ENCODE measurements around the gene ARHGEF16. TPM values are rescaled to one million over a fixed set of nuclear protein-coding genes. Genes with fewer than 3 reads are reported as not detected.

Gene ARHGEF16
- total RNA-seq, 2 experiments from 2014 or later, result 0.11 to 0.22 TPM

GRCh38 chr1:3440300-3440681 is 14.2 kb upstream of the ARHGEF16 start:
- Histone ChIP-seq H3K27me3 (ENCODE audit: control insufficient read depth in 1 of 2, insufficient read depth in 2 of 2, low read length in 2 of 2) (peaks cover 3 to 11% of the 10 kb centered on the region in 2 experiments), H3K27ac (ENCODE audit: low read depth in 1 of 2, low read length in 2 of 2) (no peak overlapping the region), H3K4me3 (ENCODE audit: low read length) (no peak overlapping the region), H3K4me1 (ENCODE audit: insufficient read depth, low read length) (no peaks in the 10 kb centered on the region), H3K36me3 (ENCODE audit: insufficient read depth, low read length) (no peaks in the 10 kb centered on the region), H3K9me3 (ENCODE audit: control insufficient read depth in 1 of 2, insufficient read depth in 1 of 2, low read length in 2 of 2) (peaks cover 0 to 9% of the 10 kb centered on the region in 2 experiments)
- no peaks in the 10 kb centered on the region for H3K9me3 Mint-ChIP-seq
- intact Hi-C loops (cut with DNase I, micrococcal nuclease), result no loop called here
- ChIA-PET CTCF (no interaction called here), POLR2A (no interaction called here)
- H3K4me1 Mint-ChIP-seq (ENCODE audit: low read depth), result no peaks in the 10 kb centered on the region
- DNase-seq (no peak), ATAC-seq (ENCODE audit: poor library complexity) (no peak)
- H3K27me3 Mint-ChIP-seq, result peaks cover 11% of the 10 kb centered on the region
- H3K36me3 Mint-ChIP-seq (ENCODE audit: low read depth), result no peaks in the 10 kb centered on the region
- no peak overlapping the region for H3K27ac Mint-ChIP-seq
- TF ChIP-seq CTCF (IDR thresholded peaks at IDR 0.05), result no peak
- no peak overlapping the region for H3K4me3 Mint-ChIP-seq

- ChIA-PET POLR2A (no interaction called here), CTCF (no interaction called here)
- H3K9me3 Mint-ChIP-seq, result no peaks in the 10 kb centered on the region
- H3K4me3 Mint-ChIP-seq, result no peak overlapping the region
- no peak for TF ChIP-seq CTCF (IDR thresholded peaks at IDR 0.05)
- ATAC-seq (ENCODE audit: poor library complexity), result no peak
- H3K36me3 ChIP-seq (ENCODE audit: insufficient read depth, low read length), result no peaks in the 10 kb centered on the region
- H3K4me1 ChIP-seq (ENCODE audit: insufficient read depth, low read length), result no peaks in the 10 kb centered on the region
- intact Hi-C loops (cut with DNase I, micrococcal nuclease), result no loop called here
- no peak overlapping the region for H3K27ac Mint-ChIP-seq
- H3K27ac ChIP-seq (ENCODE audit: low read depth in 1 of 2, low read length in 2 of 2), result no peak overlapping the region
- no peak for DNase-seq
- H3K27me3 Mint-ChIP-seq, result peaks cover 11% of the 10 kb centered on the region
- H3K4me1 Mint-ChIP-seq (ENCODE audit: low read depth), result no peaks in the 10 kb centered on the region
- no peak overlapping the region for H3K4me3 ChIP-seq (ENCODE audit: low read length)
- peaks cover 3 to 11% of the 10 kb centered on the region in 2 experiments for H3K27me3 ChIP-seq (ENCODE audit: control insufficient read depth in 1 of 2, insufficient read depth in 2 of 2, low read length in 2 of 2)
- H3K9me3 ChIP-seq (ENCODE audit: control insufficient read depth in 1 of 2, insufficient read depth in 1 of 2, low read length in 2 of 2), result peaks cover 0 to 13% of the 10 kb centered on the region in 2 experiments
- H3K36me3 Mint-ChIP-seq (ENCODE audit: low read depth), result no peaks in the 10 kb centered on the region
Observed at GRCh38 chr1:3440711-3441409, 13.6 kb upstream of the ARHGEF16 start.

GRCh38 chr1:3441410-3441847 is 13.0 kb upstream of the ARHGEF16 start:
- intact Hi-C loops (cut with DNase I, micrococcal nuclease), result no loop called here
- H3K4me1 Mint-ChIP-seq (ENCODE audit: low read depth), result no peaks in the 10 kb centered on the region
- no peak for TF ChIP-seq CTCF (IDR thresholded peaks at IDR 0.05)
- H3K9me3 Mint-ChIP-seq, result no peaks in the 10 kb centered on the region
- H3K9me3 ChIP-seq (ENCODE audit: control insufficient read depth in 1 of 2, insufficient read depth in 1 of 2, low read length in 2 of 2), result peaks cover 0 to 15% of the 10 kb centered on the region in 2 experiments
- ChIA-PET POLR2A (no interaction called here), CTCF (no interaction called here)
- DNase-seq (no peak), ATAC-seq (ENCODE audit: poor library complexity) (no peak)
- no peak overlapping the region for H3K27ac Mint-ChIP-seq
- peaks cover 11% of the 10 kb centered on the region for H3K27me3 Mint-ChIP-seq
- no peak overlapping the region for H3K4me3 ChIP-seq (ENCODE audit: low read length)
- H3K36me3 Mint-ChIP-seq (ENCODE audit: low read depth), result no peaks in the 10 kb centered on the region
- peaks cover 3 to 11% of the 10 kb centered on the region in 2 experiments for H3K27me3 ChIP-seq (ENCODE audit: control insufficient read depth in 1 of 2, insufficient read depth in 2 of 2, low read length in 2 of 2)
- H3K4me3 Mint-ChIP-seq, result no peak overlapping the region
- H3K36me3 ChIP-seq (ENCODE audit: insufficient read depth, low read length), result no peaks in the 10 kb centered on the region
- H3K4me1 ChIP-seq (ENCODE audit: insufficient read depth, low read length), result no peaks in the 10 kb centered on the region
- H3K27ac ChIP-seq (ENCODE audit: low read depth in 1 of 2, low read length in 2 of 2), result no peak overlapping the region

Measured in CD4-positive, alpha-beta T cell (primary cell).